Uterus (tissue), 2 donors: Measurements from ENCODE around the gene PTPRU.

Experiments
- POLR2A ChIP-seq, 2 donors: fragments of 450-650 bp; IDR thresholded peaks; one replicate each; pipeline ENCODE4 v1.6.1; 2016; ENCODE audit warnings: antibody characterized with exemption in 2 of 2, mild to moderate bottlenecking in 1 of 2, moderate library complexity in 1 of 2
- TF ChIP-seq, protein P1 (sequence below), 4 experiments: fragments of 200-600 bp in 2 of 4; fragments of 450-650 bp in 2 of 4; sonication (generic) in 2 of 4; IDR thresholded peaks; one replicate each; pipeline ENCODE4 v1.5.1; 2016 to 2019; ENCODE audit warnings: antibody characterized with exemption in 4 of 4, mild to moderate bottlenecking in 2 of 4, moderate library complexity in 1 of 4

DNA sequence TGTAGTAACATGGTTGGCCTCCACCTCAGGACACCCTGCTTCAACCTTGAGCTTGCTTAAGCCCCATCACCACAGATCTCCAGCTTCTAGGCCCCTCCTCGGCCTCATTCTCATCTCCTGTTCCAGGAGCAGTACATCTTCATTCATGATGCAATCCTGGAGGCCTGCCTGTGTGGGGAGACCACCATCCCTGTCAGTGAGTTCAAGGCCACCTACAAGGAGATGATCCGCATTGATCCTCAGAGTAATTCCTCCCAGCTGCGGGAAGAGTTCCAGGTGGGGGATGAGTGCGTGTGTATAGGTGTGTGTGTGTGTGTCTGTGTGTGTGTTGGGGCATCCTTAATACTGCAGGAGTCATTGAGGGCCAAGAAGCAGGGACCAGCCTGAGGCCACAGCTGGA is 79.6 kb downstream of the PTPRU start:
- TF ChIP-seq, protein P1, sequence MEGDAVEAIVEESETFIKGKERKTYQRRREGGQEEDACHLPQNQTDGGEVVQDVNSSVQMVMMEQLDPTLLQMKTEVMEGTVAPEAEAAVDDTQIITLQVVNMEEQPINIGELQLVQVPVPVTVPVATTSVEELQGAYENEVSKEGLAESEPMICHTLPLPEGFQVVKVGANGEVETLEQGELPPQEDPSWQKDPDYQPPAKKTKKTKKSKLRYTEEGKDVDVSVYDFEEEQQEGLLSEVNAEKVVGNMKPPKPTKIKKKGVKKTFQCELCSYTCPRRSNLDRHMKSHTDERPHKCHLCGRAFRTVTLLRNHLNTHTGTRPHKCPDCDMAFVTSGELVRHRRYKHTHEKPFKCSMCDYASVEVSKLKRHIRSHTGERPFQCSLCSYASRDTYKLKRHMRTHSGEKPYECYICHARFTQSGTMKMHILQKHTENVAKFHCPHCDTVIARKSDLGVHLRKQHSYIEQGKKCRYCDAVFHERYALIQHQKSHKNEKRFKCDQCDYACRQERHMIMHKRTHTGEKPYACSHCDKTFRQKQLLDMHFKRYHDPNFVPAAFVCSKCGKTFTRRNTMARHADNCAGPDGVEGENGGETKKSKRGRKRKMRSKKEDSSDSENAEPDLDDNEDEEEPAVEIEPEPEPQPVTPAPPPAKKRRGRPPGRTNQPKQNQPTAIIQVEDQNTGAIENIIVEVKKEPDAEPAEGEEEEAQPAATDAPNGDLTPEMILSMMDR (IDR thresholded peaks at IDR 0.05): no peak
- TF ChIP-seq POLR2A (IDR thresholded peaks at IDR 0.05): no peak
